SH-SY5Y (cell line): ENCODE measurements around the gene MEX3C.

ENCODE experiments used
- GATA2 ChIP-seq: IDR thresholded peaks from 2 replicates; pipeline ENCODE4 v1.6.1; 2011; ENCODE audit warnings: mild to moderate bottlenecking, low read depth, low read length
- GATA3 ChIP-seq: IDR thresholded peaks from 2 replicates; pipeline ENCODE4 v1.6.1; 2011; ENCODE audit warnings: low read depth, mild to moderate bottlenecking, low read length, moderate library complexity

Gene MEX3C

DNA sequence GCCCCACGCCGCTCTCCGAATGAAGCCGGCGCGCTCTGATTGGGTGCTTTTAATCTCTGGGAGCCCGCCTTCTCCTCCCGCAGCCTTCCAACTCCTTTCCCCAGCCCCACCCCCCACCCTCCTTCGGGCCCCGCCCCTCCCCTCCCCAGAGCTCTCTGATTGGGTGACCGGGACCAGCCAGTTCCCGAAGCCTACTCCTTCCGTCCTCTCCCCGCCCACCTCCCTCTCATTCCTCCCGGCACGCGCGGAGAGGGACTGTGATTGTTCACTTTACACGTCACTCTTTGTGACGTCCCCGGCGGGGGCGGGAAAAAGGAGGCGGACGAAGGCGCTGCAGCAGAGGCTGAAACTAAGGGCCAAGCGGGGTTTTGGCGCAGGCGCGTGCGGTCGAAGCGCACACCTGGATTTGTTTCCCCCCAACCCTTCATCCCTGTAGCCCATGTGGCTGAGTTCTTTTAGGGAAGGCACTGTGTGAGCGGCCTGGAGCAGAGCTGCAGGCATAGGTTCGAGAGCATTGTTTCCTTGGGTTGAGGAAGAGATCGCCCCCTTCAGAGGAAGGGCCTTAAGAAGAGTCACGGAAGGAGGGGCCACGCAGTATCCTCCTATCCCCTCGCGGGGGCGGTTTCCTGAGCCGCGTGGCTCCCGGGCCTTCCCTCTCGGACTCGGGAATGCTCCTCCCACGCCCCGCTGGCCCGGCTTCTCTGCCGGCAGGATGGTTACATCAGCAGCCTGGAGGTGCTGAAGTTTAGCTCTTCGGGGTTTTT, at the start of gene MEX3C:
MEX3C (minus strand) TSS at position 21 of the 764 bp plus-strand sequence. CDS start 361 bp downstream, outside the sequence.
- TF ChIP-seq GATA3 (no peak), GATA2 (no peak)

DNA sequence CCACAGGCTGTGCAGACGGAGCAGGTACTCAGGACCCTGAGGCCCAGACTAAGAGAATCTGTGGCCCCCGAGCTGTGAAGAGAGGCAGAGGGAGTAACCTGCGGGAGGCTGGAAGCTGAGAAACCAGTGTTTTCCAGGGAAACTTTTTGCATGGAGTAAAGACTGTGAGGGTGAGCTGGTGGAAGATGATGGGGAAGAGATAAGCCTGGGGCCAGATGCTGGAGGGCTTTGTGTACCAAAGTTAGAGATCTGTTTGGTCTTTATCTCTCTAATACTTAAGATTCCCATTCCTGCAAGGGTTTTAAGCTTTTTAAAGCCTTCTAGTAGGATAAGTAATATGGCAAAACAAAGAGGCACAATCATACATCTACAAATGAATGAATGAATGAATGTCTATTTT, 43.7 kb upstream of the MEX3C start:
- TF ChIP-seq GATA3 (no peak), GATA2 (no peak)

DNA sequence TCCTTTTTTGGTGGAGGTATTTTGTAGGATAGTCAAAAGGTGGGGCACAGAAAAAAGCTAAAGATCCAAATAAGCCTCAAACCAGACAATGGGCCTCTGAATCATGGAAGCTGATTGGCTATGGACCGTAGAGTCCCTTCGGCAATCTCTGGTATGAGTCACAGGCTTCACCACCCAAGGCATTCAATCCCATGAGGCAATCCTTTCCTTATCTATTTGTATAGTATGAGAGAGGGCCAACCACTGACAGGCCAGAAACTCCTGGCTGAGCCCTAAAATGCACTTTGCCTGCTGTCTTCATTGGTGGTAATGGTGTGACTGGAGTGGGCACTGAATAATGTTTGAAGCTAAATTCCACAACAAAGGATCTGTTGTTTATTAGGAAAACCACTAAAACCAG, 38.7 kb upstream of the MEX3C start:
- TF ChIP-seq GATA3 (no peak), GATA2 (no peak)

DNA sequence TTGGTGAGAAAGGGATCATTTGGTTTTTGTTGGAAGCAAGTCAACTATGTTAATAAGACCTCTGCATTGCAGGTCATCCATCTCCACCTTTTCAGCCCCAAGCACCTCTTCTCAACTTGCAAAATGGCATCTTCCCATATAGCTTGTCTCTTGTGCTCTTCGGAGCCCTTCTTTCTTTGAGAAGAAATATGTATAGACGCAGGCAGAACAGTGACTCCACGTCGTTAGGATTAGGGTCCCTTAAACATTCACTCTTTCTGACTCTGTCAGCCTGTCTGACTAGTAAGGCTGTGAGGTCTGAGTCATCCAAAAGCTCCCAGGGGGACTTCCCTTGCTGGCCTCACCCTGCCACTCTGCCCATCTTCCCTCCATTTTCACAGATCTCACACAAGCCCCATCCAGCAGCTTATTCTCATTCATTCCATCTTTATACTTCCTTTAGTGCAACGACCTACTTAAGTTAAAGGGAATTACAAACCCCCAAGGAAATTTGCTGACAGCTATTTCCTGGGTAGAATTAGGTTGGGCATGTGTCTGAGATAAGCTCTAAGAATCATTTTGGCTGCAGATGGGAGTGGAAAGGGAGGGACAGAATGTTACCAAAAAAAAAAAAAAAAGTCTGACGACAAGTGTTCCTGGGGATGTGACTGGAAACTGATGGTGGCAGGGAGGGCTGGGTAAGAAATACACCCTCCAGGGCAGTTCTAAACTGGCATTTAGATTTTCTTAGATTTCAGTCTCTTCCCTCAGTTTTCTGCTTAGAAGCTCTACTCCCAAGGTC, 37.7 kb upstream of the MEX3C start:
- TF ChIP-seq GATA3, result no peak

DNA sequence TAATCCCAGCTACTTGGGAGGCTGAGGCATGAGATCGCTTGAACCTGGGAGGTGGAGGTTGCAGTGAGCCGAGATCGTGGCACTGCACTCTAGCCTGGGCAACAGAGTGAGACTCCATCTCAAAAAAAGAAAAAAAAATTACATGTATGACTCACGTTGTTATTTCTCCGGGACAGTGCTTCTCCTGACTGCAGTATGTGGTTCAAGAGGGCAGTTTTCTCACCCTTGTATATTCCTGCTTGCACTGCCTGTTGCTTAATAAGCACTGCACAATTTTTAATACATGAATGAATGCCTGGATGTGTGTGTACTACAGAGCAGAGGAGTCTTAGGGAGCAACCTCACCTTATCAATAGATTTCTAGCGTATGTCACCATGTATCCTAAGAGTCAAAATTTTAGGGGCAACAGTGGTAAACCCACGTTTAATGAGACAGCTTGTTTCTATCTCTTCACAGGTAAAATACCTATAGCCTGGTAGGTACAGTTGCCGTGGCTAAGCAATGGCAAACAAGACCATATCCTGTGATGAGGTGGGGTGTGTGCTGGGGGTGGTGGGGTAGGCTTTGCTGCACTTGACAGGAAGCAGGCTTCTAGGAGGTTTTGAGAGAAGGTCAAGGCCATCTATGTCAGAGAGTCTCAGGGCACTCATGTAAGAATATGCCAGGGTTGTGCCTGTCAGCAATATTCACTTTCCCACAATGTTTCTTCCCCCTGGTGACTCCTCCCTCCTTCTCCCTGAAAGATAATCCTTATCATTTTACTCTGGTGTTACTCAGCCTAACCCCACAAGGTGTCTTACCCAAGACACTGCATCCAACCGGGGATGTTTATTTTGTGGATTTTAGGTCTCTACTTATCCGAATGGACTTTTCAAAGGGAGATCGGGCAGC, 36.9 kb upstream of the MEX3C start:
- TF ChIP-seq GATA3 (no peak), GATA2 (no peak)

DNA sequence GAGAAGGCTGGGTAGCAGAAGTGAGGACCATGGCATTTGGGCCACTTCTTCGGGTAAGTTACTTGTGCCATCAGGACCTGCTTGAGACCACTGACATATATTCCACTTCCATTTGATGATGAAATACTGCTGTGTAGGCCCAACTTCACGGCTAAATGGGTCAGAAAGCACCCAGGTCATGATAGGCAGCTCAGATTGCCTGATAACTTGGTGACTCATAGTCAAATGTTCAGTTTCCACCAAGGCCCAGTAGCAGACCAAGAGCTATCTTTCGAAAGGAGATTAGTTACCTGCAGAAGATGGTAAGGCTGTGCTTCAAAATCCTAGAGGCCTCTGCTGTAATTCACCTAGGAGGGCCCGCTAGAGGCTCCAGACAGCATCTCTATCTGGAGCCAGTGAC, 31.8 kb upstream of the MEX3C start:
- TF ChIP-seq GATA2 (no peak), GATA3 (no peak)

DNA sequence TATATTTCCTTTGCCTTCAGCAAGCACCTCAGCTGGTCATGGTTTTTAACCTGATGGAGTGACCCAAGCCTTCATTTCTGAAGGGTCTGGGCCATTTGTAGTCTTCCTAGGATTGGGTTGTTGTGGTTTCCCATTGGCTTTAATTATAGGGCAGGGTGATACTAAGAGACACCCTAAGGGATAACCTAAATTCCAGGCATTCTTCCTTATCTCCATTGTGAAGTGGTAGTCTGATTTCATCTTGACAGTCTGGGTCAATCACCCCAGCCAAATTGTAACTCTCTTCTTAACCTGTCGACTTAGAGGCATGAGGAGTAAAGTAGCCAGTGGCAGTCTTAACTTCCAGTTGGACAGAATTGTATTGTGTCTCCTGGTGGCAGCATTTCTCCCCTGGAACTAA, 30.2 kb upstream of the MEX3C start:
- TF ChIP-seq GATA3 (no peak), GATA2 (no peak)

DNA sequence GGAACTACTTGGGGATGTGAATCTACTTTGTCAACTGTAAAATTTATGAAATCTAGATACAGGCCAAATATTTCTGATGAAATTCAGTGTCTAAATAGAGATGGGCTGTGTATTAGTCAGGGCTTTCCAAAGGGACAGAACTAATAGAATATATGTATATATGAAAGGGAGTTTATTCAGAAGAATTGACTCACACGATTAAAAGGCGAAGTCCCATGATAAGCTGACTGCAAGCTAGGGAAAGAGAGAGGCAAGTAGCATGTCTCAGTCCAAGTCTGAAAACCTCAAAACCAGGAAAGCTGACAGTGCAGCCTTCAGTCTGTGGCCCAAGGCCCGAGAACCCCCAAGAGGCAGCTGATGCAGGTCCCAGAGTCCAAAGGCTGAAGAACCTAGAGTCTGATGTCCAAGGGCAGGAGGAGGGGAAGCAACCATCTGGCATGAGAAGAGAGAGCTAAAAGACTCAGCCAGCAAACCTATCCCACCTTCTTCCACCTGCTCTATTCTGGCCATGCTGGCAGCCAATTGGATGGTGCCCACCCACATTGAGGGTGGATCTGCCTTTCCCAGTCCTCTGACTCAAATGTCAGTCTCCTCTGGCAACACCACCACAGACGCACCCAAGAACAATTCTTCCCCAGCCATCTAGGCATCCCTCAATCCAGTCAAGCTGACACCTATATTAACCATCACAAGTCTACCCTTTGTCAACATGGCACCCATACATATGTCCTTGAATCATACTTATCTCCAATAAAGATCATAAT, 29.3 kb upstream of the MEX3C start:
- TF ChIP-seq GATA2 (no peak), GATA3 (no peak)

DNA sequence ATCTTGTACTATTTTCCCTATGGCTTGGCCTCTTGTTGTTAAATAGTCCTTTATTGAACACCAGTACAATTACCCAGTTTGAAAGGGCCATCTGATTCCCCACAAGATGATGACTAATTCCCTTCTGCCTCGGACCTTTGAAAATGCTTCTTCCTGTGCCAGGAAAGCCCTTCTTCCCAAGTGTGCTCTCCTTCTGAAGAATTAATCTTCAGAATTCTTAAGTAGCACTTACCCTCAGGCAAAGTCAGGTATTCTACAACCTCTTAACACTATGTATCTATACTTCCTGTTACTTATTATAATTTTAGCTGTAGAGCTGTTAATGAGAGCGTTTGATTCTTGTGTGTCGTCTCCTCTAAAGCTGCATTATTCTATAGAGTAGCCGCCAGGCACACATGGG, 28.6 kb upstream of the MEX3C start:
- TF ChIP-seq GATA2 (no peak), GATA3 (no peak)

DNA sequence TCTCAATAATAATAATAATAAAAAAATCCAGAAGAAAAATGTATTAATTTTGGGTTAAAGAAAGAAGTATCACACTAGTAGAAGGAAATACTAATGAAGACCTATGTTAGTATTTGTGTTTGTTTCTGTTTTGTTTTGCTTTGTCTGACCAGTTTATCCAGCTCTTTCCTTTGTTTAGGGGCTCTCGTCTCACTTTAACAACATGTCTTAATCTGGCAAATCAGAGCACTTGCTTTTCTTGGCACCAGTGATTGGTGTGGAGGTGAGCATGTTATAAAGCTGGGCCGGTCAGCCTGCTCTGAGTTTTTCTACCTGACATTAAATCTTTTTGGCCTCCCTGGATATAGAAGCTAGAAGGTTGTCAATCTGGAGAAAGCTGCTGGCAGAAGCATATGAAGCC, 15.1 kb upstream of the MEX3C start:
- TF ChIP-seq GATA2 (no peak), GATA3 (no peak)

DNA sequence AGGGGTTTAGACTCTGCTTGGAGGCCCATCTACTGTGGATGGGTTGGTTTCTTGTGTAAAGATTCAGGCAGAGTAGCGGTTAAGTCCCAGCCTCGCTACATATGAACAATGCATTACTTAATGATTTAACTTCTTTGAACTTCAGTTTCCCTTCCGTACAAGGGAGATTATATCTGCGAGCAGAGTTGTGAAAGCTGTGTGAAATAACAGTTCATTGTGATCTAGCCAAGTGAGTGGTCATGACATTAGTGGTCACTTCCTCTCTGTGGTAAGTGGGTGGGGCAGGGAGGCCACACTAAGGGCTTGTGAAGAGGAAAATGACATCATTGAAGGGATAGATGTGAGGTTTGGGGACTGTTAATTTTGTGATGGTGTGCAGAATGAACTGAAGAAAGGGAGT, 14.1 kb upstream of the MEX3C start:
- no peak for TF ChIP-seq GATA2
- TF ChIP-seq GATA3, result no peak

DNA sequence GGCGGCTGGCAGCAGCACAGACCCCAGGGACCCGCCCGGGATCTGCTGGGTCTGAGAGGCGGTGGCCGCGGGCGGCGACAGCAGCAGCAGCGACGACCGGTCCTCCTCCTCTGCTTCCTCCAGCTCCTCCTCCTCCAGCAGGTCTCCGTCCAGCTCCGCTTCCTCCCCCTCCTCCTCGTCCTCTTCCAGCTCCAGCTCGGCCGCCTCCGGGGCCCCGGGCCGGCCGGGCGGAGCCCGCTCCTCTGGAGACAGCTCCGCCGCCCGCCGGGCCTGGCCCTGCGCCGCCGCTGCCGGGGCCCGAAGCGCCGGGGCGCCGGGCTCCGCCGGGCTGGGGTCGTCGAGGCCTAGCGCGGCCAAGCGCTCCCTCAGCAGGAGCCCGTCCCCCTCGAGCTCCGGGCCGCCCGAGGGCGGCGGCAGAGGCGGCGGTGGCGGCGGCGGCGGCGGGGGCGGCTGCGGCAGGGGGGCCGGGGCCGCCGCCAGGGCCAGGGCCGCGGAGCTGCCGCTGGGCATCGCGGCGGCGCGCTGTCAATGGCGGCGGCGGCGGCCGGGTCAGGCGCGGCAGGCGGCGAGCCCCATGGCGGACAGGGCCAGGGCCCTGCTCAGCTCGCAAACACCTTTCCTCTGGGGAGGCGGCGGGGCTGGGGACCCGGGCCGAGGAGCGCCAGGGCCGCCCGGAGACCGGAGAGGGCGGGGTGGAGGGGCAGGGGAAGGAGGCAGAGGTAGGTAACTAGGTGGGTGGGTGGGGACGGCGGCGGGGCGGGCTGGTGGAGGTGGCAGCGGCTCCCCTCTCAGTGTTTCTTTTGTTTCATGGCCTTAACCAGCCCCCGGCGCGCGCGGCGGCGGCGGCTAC, 445 bp downstream of the MEX3C start:
- TF ChIP-seq GATA3 (no peak), GATA2 (no peak)

DNA sequence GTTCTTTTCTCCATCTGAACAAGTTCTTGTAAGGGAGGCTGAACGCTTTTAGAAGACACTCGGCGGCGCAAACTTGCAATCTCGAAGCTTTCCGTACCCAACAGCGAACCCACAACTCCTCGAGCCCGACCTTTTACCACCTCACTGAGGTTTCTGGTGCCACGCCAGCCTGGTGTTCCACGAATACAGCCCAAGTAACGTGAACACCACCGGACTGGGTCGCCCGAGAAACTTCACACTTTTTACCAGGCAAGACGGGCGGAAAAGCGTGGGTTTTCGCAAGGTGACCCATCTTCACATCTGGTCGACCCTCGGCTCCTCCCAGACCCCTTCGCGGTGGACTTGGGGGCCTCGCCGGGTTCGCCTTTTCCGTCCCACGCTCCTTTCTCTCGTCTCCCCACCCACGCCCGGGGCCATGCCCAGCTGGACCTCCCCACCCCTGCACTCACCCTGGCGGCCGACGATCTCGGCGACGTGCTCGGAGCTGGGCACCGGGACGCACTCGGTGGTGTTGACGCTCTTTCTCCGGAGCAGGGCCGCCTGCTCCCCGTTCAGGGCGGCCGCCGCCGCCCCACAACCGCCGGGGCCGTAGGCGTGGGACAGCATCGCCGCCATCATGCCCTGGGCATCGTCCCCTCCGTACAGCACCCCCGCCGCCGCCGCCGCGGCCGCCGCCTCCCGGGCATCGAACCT, 1.2 kb downstream of the MEX3C start:
- TF ChIP-seq GATA2 (no peak), GATA3 (no peak)
